K562 (cell line): ENCODE results near the gene BIN1. TPM values are rescaled to one million over a fixed set of nuclear protein-coding genes. Genes with fewer than 3 reads are reported as not detected.

Experiments used
- ATAC-seq: fragments of 200-7000 bp; cut with Tn5 transposase; 3 replicates; pipeline ENCODE4 v1.9.1; 2020; ENCODE audit warnings: moderate library complexity
- BruUV-seq: library from RNA; stranded (reverse); fragments of 400-500 nt; replicated peaks from 2 replicates; lab custom pipeline; 2021; lab: Mats Ljungman, UMichigan
- CTCF ChIA-PET: fragments of 300-600 bp; formaldehyde crosslinking; extraction: SDS; loops from one replicate; lab custom pipeline; 2021; ENCODE audit warnings: low intra/inter-chr PET ratio; lab: Yijun Ruan, JAX
- POLR2A ChIA-PET: fragments of 300-600, 350-650 bp; sonication (Branson Sonifier 250); formaldehyde crosslinking; extraction: SDS; loops from one replicate; lab custom pipeline; 2021; ENCODE audit warnings: antibody characterized with exemption, inconsistent platforms; lab: Yijun Ruan, JAX
- DNase-seq, 4 experiments: peaks; one replicate each; pipeline versions ENCODE4 v3.0.0 to v3.0.0-alpha.2; 2011 to 2018; ENCODE audit warnings: low spot score in 3 of 4, mixed read lengths in 3 of 4; ENCODE audit errors: extremely low read depth in 1 of 4
- FAIRE-seq: peaks from 2 replicates; lab custom pipeline; 2011; peaks lifted over from hg19 to GRCh38; lab: Jason Lieb, UNC
- H2AFZ ChIP-seq: 2 replicates; pipeline ENCODE4 v1.6.0; 2011; ENCODE audit warnings: low read depth, low read length, control low read depth, inconsistent platforms
- H3K27ac ChIP-seq: fragments of 200-600 bp; 3 replicates; pipeline ENCODE4 v1.8.0; 2011; ENCODE audit warnings: low read depth, mild to moderate bottlenecking, control low read depth, inconsistent platforms, low read length, moderate library complexity, mixed read lengths; ENCODE audit errors: extremely low read depth
- H3K27me3 ChIP-seq, 2 experiments: fragments of 300-600 bp in 1 of 2; 2 replicates in 1 of 2; 3 replicates in 1 of 2; pipeline versions ENCODE4 v1.6.0 to v1.8.0; 2011; ENCODE audit warnings: inconsistent platforms in 2 of 2, low read length in 2 of 2, mild to moderate bottlenecking in 1 of 2, mixed read lengths in 1 of 2, moderate library complexity in 1 of 2; ENCODE audit not compliant: control insufficient read depth in 2 of 2, insufficient read depth in 2 of 2
- H3K36me3 ChIP-seq: fragments of 300-600 bp; 3 replicates; pipeline ENCODE4 v1.8.0; 2011; ENCODE audit warnings: mild to moderate bottlenecking, low read length, inconsistent platforms; ENCODE audit not compliant: control insufficient read depth, insufficient read depth
- H3K4me1 ChIP-seq, 2 experiments: fragments of 200-600 bp in 1 of 2; replicated peaks in 1 of 2; 2 replicates in 1 of 2; 3 replicates in 1 of 2; pipeline versions ENCODE4 v1.5.1 to v1.8.0; 2011; ENCODE audit warnings: inconsistent platforms in 2 of 2, low read length in 2 of 2, mild to moderate bottlenecking in 1 of 2, mixed read lengths in 1 of 2, moderate library complexity in 1 of 2; ENCODE audit not compliant: control insufficient read depth in 2 of 2, insufficient read depth in 2 of 2
- H3K4me2 ChIP-seq: 2 replicates; pipeline ENCODE4 v1.6.1; 2011; ENCODE audit warnings: low read length, control low read depth, inconsistent platforms, mixed read lengths; ENCODE audit not compliant: insufficient read depth
- H3K4me3 ChIP-seq: fragments of 200-600 bp; sonication (generic), shearing (Covaris generic); 2 replicates; pipeline ENCODE4 v1.5.1; 2016; ENCODE audit warnings: control low read depth, inconsistent platforms
- H3K79me2 ChIP-seq: fragments of 200-600 bp; 3 replicates; pipeline ENCODE4 v1.8.0; 2011; ENCODE audit warnings: low read length, inconsistent platforms; ENCODE audit not compliant: control insufficient read depth, insufficient read depth
- H3K9ac ChIP-seq, 2 experiments: 2 replicates each; pipeline versions ENCODE4 v1.6.0 to v1.6.1; 2011; ENCODE audit warnings: low read depth in 2 of 2, low read length in 2 of 2, control low read depth in 1 of 2, inconsistent platforms in 1 of 2, mild to moderate bottlenecking in 1 of 2, mixed read lengths in 1 of 2; ENCODE audit not compliant: insufficient read depth in 1 of 2
- H3K9me1 ChIP-seq: one replicate; pipeline ENCODE4 v1.6.0; 2011; ENCODE audit warnings: inconsistent platforms, mild to moderate bottlenecking, low read length, moderate library complexity; ENCODE audit not compliant: control insufficient read depth, insufficient read depth
- H3K9me3 ChIP-seq: replicated peaks from 2 replicates; pipeline ENCODE4 v1.5.1; 2011; ENCODE audit warnings: low read depth, low read length, inconsistent platforms; ENCODE audit not compliant: control insufficient read depth, insufficient read depth
- H4K20me1 ChIP-seq: replicated peaks from 2 replicates; pipeline ENCODE4 v1.6.1; 2011; ENCODE audit warnings: low read length, inconsistent platforms, mixed read lengths; ENCODE audit not compliant: control insufficient read depth, insufficient read depth
- GABPB1 ChIP-seq: sonication (generic); formaldehyde crosslinking; IDR thresholded peaks from 2 replicates; pipeline ENCODE4 v1.8.0; 2022; ENCODE audit warnings: mild to moderate bottlenecking, missing genetic modification reagents
- PCBP2 ChIP-seq: fragments of 200-400 bp; formaldehyde crosslinking; IDR thresholded peaks from 2 replicates; pipeline ENCODE4 v1.6.1; 2018; ENCODE audit warnings: low read length, low read depth, mild to moderate bottlenecking, moderate library complexity; ENCODE audit not compliant: poor library complexity, severe bottlenecking
- SPI1 ChIP-seq: IDR thresholded peaks from 2 replicates; pipeline ENCODE4 v1.6.1; 2011; ENCODE audit warnings: low read depth, low read length, control low read depth, borderline replicate concordance
- TGIF2 ChIP-seq: sonication (generic); formaldehyde crosslinking; IDR thresholded peaks from 2 replicates; pipeline ENCODE4 v1.8.1; 2022; ENCODE audit warnings: mild to moderate bottlenecking, missing genetic modification reagents, moderate library complexity
- ZNF79 ChIP-seq: fragments of 250-450 bp; sonication (Bioruptor Pico); IDR thresholded peaks from 2 replicates; pipeline ENCODE4 v1.4.0; 2020; ENCODE audit warnings: low read depth, mild to moderate bottlenecking, moderate library complexity
- WGBS: fragments of 100-300 bp; shearing (Covaris generic); methylation state at CpG from one replicate; pipeline ENCODE4 v1.1.6; 2016; ENCODE audit warnings: low coverage, mixed read lengths; ENCODE audit not compliant: insufficient coverage; ENCODE audit errors: missing lambda C conversion rate; 5-methylcytosine and 5-hydroxymethylcytosine counted together
- in situ Hi-C: fragments of 300-500 bp; cut with MboI; formaldehyde crosslinking; loops from 4 replicates; pipeline ENCODE4 v1.15.0; 2018; ENCODE audit warnings: inconsistent platforms, mixed read lengths
- intact Hi-C: fragments of 100-400 bp; cut with micrococcal nuclease; formaldehyde crosslinking; loops from 2 replicates; pipeline ENCODE4 v1.14.2; 2022
- polyA plus RNA-seq, 8 experiments: library from polyadenylated mRNA; depleted of rRNA in 4 of 8; stranded (reverse) in 5 of 8; unstranded in 3 of 8; fragments of >200 nt; fragmentation: Nextera tagmentation in 2 of 8; fragmentation: Illumina TruSeq in 1 of 8; extraction: Ambion mirVana in 2 of 8; extraction: Trizol in 1 of 8; gene quantifications; 2 replicates each; pipeline versions ENCODE4 v1.2.1 to v1.2.3, GENCODE V29; 2011 to 2014; ENCODE audit warnings: inconsistent platforms in 1 of 8, missing spikeins in 1 of 8
- total RNA-seq, 7 experiments: library from RNA; depleted of rRNA in 6 of 7; stranded (reverse); fragments of >200 nt in 6 of 7; fragmentation: Illumina TruSeq in 2 of 7; extraction: Trizol in 2 of 7; gene quantifications; 2 replicates each; pipeline versions ENCODE4 v1.2.1 to v1.2.3, GENCODE V29; 2011 to 2021; ENCODE audit warnings: low replicate concordance in 1 of 7
- TF ChIP-seq, protein P1 (sequence below): fragments of 250-450 bp; sonication (Bioruptor Pico); IDR thresholded peaks from 2 replicates; pipeline ENCODE4 v1.5.0; 2022; ENCODE audit warnings: mild to moderate bottlenecking
- TF ChIP-seq, protein P2 (sequence below), 3 experiments: fragments of 200-800 bp in 1 of 3; sonication (Bioruptor generic) in 1 of 3; sonication (generic) in 1 of 3; formaldehyde crosslinking in 1 of 3; IDR thresholded peaks; 2 replicates each; pipeline versions ENCODE4 v1.6.1 to v1.8.0; 2016 to 2022; ENCODE audit warnings: mild to moderate bottlenecking in 2 of 3, missing compliant biosample characterization in 2 of 3, missing genetic modification characterization in 2 of 3, missing genetic modification reagents in 1 of 3

Gene BIN1
- total and polyA plus RNA-seq, 9 of the 15 experiments (the other 6 are each of a cell fraction or from before 2014, with no cell fraction given), result 0.04 to 2.8 (median 0.79) TPM; not detected in 1

GRCh38 chr2:127101048-127101611 lies 5.8 kb downstream of the BIN1 start:
- ATAC-seq, result no peak
- Histone ChIP-seq H3K9ac (no peak overlapping the region), H3K9me1 (no peaks in the 10 kb centered on the region), H2AFZ (no peak overlapping the region), H3K4me1 (peaks cover 0 to 18% of the 10 kb centered on the region in 2 experiments; a peak in 3 of 5 replicates), H4K20me1 (no peaks in the 10 kb centered on the region; the same call in 1 of the 2 replicates), H3K9me3 (no peaks in the 10 kb centered on the region), H3K4me3 (no peak overlapping the region), H3K27me3 (peaks cover 13 to 63% of the 10 kb centered on the region in 2 experiments), H3K4me2 (no peak overlapping the region), H3K27ac (no peak overlapping the region), H3K79me2 (no peaks in the 10 kb centered on the region), H3K36me3 (no peaks in the 10 kb centered on the region)
- no peak for DNase-seq
- WGBS, result 3% methylated on average over 6 of the region's 6 CpGs
- FAIRE-seq, result no peak
- intact Hi-C loops (no loop called here), in situ Hi-C loops (no loop called here)
- CTCF ChIA-PET, result no interaction called here
- BruUV-seq, result no TSS peak
- POLR2A ChIA-PET, result interaction anchor here (1.5 kb wide), 1 partner anchor 9 kb away, joined by 3 read pairs; no protein-coding TSS in a partner anchor
- TF ChIP-seq GABPB1 (CRISPR knock-in tag) (no peak), SPI1 (no peak), PCBP2 (no peak), ZNF79 (no peak), TGIF2 (no peak)
- TF ChIP-seq, protein P1, sequence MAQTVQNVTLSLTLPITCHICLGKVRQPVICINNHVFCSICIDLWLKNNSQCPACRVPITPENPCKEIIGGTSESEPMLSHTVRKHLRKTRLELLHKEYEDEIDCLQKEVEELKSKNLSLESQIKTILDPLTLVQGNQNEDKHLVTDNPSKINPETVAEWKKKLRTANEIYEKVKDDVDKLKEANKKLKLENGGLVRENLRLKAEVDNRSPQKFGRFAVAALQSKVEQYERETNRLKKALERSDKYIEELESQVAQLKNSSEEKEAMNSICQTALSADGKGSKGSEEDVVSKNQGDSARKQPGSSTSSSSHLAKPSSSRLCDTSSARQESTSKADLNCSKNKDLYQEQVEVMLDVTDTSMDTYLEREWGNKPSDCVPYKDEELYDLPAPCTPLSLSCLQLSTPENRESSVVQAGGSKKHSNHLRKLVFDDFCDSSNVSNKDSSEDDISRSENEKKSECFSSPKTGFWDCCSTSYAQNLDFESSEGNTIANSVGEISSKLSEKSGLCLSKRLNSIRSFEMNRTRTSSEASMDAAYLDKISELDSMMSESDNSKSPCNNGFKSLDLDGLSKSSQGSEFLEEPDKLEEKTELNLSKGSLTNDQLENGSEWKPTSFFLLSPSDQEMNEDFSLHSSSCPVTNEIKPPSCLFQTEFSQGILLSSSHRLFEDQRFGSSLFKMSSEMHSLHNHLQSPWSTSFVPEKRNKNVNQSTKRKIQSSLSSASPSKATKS (CRISPR knock-in tag), result no peak
- TF ChIP-seq, protein P2, sequence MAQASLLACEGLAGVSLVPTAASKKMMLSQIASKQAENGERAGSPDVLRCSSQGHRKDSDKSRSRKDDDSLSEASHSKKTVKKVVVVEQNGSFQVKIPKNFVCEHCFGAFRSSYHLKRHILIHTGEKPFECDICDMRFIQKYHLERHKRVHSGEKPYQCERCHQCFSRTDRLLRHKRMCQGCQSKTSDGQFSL (CRISPR knock-in tag; IDR thresholded peaks at IDR 0.05), result no peak
- TF ChIP-seq, protein P2 (tag; IDR thresholded peaks at IDR 0.05), result peak in 1 of 2 experiments; percentile 70; a peak in 2 of 4 replicates
